K562 (cell line): Measurements from ENCODE around the gene GAPDH. TPM values are rescaled to one million over a fixed set of nuclear protein-coding genes. Genes with fewer than 3 reads are reported as not detected.

Source experiments
- CBX8 ChIP-seq: fragments of 200-600 bp; sonication (generic); IDR thresholded peaks from 2 replicates; pipeline ENCODE4 v1.6.1; 2012; ENCODE audit warnings: borderline replicate concordance, mixed run types, low read depth, mild to moderate bottlenecking, moderate library complexity, mixed read lengths, low read length, control low read depth, inconsistent platforms; ENCODE audit not compliant: poor library complexity, severe bottlenecking; ENCODE audit errors: extremely low read depth
- HES1 ChIP-seq: fragments of 450-650 bp; IDR thresholded peaks from 2 replicates; pipeline ENCODE4 v1.6.1; 2016; ENCODE audit warnings: low read depth, mild to moderate bottlenecking, moderate library complexity
- HMGXB4 ChIP-seq: sonication (generic); formaldehyde crosslinking; IDR thresholded peaks from 2 replicates; pipeline ENCODE4 v1.8.1; 2023; ENCODE audit warnings: mild to moderate bottlenecking, missing genetic modification reagents
- HNRNPUL1 ChIP-seq: fragments of 200-400 bp; formaldehyde crosslinking; IDR thresholded peaks from 2 replicates; pipeline ENCODE4 v1.6.1; 2017; ENCODE audit warnings: low read length
- ILF3 ChIP-seq: fragments of 450-650 bp; IDR thresholded peaks from 2 replicates; pipeline ENCODE4 v1.6.1; 2018; ENCODE audit warnings: antibody characterized with exemption, mild to moderate bottlenecking, moderate library complexity, borderline replicate concordance
- MLX ChIP-seq, 2 experiments: fragments of 450-650 bp in 1 of 2; sonication (generic) in 1 of 2; formaldehyde crosslinking; conservative IDR thresholded peaks; 2 replicates each; pipeline versions ENCODE4 v1.4.0 to v1.8.1; 2020 to 2022; ENCODE audit warnings: mild to moderate bottlenecking in 1 of 2, missing genetic modification reagents in 1 of 2
- MTA1 ChIP-seq: fragments of 450-650 bp; IDR thresholded peaks from 2 replicates; pipeline ENCODE4 v1.6.1; 2017; ENCODE audit warnings: borderline replicate concordance
- NELFE ChIP-seq: IDR thresholded peaks from 2 replicates; pipeline ENCODE4 v1.6.1; 2011; ENCODE audit warnings: mild to moderate bottlenecking; ENCODE audit not compliant: insufficient read depth, insufficient read length
- POLR2AphosphoS2 ChIP-seq: IDR thresholded peaks from 2 replicates; pipeline ENCODE4 v1.6.1; 2012; ENCODE audit warnings: low read length, improper control_type of control experiment
- TFAM ChIP-seq: fragments of 250-450 bp; sonication (Bioruptor Pico); conservative IDR thresholded peaks from 2 replicates; pipeline ENCODE4 v1.5.0; 2021; ENCODE audit warnings: mild to moderate bottlenecking, moderate library complexity
- USF2 ChIP-seq: sonication (generic); formaldehyde crosslinking; IDR thresholded peaks from 2 replicates; pipeline ENCODE4 v1.5.0; 2020; ENCODE audit warnings: missing genetic modification reagents
- ZNF175 ChIP-seq: fragments of 200-800 bp; sonication (Bioruptor generic); IDR thresholded peaks from 2 replicates; pipeline ENCODE4 v1.6.1; 2016; ENCODE audit warnings: low read depth, mild to moderate bottlenecking, missing genetic modification characterization, missing compliant biosample characterization
- ZNF398 ChIP-seq: fragments of 250-450 bp; sonication (Bioruptor Pico); IDR thresholded peaks from 2 replicates; pipeline ENCODE4 v1.8.0; 2021; ENCODE audit warnings: moderate library complexity, mild to moderate bottlenecking, inconsistent platforms
- ZNF408 ChIP-seq: fragments of 250-450 bp; sonication (Bioruptor Pico); IDR thresholded peaks from 2 replicates; pipeline ENCODE4 v1.4.0; 2020; ENCODE audit warnings: low read depth, mild to moderate bottlenecking, moderate library complexity
- ZNF740 ChIP-seq, 3 experiments: fragments of 200-800 bp in 1 of 3; sonication (Bioruptor generic) in 1 of 3; sonication (generic) in 1 of 3; formaldehyde crosslinking in 1 of 3; IDR thresholded peaks; 2 replicates each; pipeline versions ENCODE4 v1.6.1 to v1.8.0; 2016 to 2022; ENCODE audit warnings: mild to moderate bottlenecking in 2 of 3, missing compliant biosample characterization in 2 of 3, missing genetic modification characterization in 2 of 3, missing genetic modification reagents in 1 of 3
- polyA plus RNA-seq, 8 experiments: library from polyadenylated mRNA; depleted of rRNA in 4 of 8; stranded (reverse) in 5 of 8; unstranded in 3 of 8; fragments of >200 nt; fragmentation: Nextera tagmentation in 2 of 8; fragmentation: Illumina TruSeq in 1 of 8; extraction: Ambion mirVana in 2 of 8; extraction: Trizol in 1 of 8; gene quantifications; 2 replicates each; pipeline versions ENCODE4 v1.2.1 to v1.2.3, GENCODE V29; 2011 to 2014; ENCODE audit warnings: inconsistent platforms in 1 of 8, missing spikeins in 1 of 8
- total RNA-seq, 7 experiments: library from RNA; depleted of rRNA in 6 of 7; stranded (reverse); fragments of >200 nt in 6 of 7; fragmentation: Illumina TruSeq in 2 of 7; extraction: Trizol in 2 of 7; gene quantifications; 2 replicates each; pipeline versions ENCODE4 v1.2.1 to v1.2.3, GENCODE V29; 2011 to 2021; ENCODE audit warnings: low replicate concordance in 1 of 7

The GAPDH gene
- total and polyA plus RNA-seq, 9 of the 15 experiments (the other 6 are each of a cell fraction or from before 2014, with no cell fraction given), result 2,206 to 6,793 (median 4,217) TPM

- no peak for TF ChIP-seq CBX8
- no peak for TF ChIP-seq HES1
- no peak for TF ChIP-seq NELFE
- TF ChIP-seq ZNF740 (CRISPR knock-in tag; IDR thresholded peaks at IDR 0.05), result no peak
- TF ChIP-seq ZNF740 (tag; IDR thresholded peaks at IDR 0.05), result no peak
- TF ChIP-seq ZNF175 (CRISPR knock-in tag), result no peak
- TF ChIP-seq HNRNPUL1, result no peak
- no peak for TF ChIP-seq MLX (CRISPR knock-in tag; conservative IDR thresholded peaks at IDR 0.05)
- TF ChIP-seq ZNF398 (CRISPR knock-in tag), result no peak
- TF ChIP-seq ZNF408 (CRISPR knock-in tag), result no peak
- TF ChIP-seq USF2 (CRISPR knock-in tag), result no peak
- TF ChIP-seq ILF3, result no peak
- TF ChIP-seq TFAM (CRISPR knock-in tag), result no peak
- TF ChIP-seq HMGXB4 (CRISPR knock-in tag), result no peak
- no peak for TF ChIP-seq MTA1
- no peak for TF ChIP-seq POLR2AphosphoS2
Observed at GRCh38 chr12:6493497-6494257, 40.6 kb upstream of the GAPDH start, which contains the start of gene NCAPD2 (continued).
